Psoas muscle (tissue), 8 donors: ENCODE results near the gene RPL10. TPM values are rescaled to one million over a fixed set of nuclear protein-coding genes. Genes with fewer than 3 reads are reported as not detected.

Experiments used
- ATAC-seq, 4 donors: fragments of 200-7000 bp; cut with Tn5 transposase; one replicate each; pipeline ENCODE4 v1.9.1; 2020; ENCODE audit warnings: moderate library complexity in 3 of 4, mild to moderate bottlenecking in 2 of 4
- DNase-seq, 2 donors: peaks; one replicate each; pipeline ENCODE4 v3.0.0-alpha.2; 2020
- H3K27ac ChIP-seq: fragments of 200-600 bp; one replicate; pipeline ENCODE4 v1.8.0; 2022
- H3K27me3 ChIP-seq, 3 donors: fragments of 200-600 bp in 1 of 3; one replicate each; pipeline versions ENCODE4 v1.6.1 to v1.8.0; 2013 to 2022; ENCODE audit warnings: low read length in 2 of 3, mild to moderate bottlenecking in 2 of 3, moderate library complexity in 1 of 3; ENCODE audit not compliant: insufficient read depth in 3 of 3
- H3K36me3 ChIP-seq, 2 donors: fragments of 200-600 bp in 1 of 2; one replicate each; pipeline versions ENCODE4 v1.6.1 to v1.8.0; 2013 to 2022; ENCODE audit warnings: low read depth in 1 of 2, mild to moderate bottlenecking in 1 of 2, moderate library complexity in 1 of 2; ENCODE audit not compliant: insufficient read depth in 1 of 2
- H3K4me1 ChIP-seq: fragments of 200-600 bp; one replicate; pipeline ENCODE4 v1.8.0; 2022
- H3K4me3 ChIP-seq: fragments of 200-600 bp; one replicate; pipeline ENCODE4 v1.8.0; 2022; ENCODE audit warnings: mild to moderate bottlenecking
- H3K9me3 ChIP-seq: fragments of 200-600 bp; one replicate; pipeline ENCODE4 v1.8.0; 2022
- WGBS, 3 donors: extraction: QIAGEN DNeasy Blood & Tissue Kit; methylation state at CpG; one replicate each; pipeline versions ENCODE4 v1.1.6 to v1.1.7; 2013; 5-methylcytosine and 5-hydroxymethylcytosine counted together
- intact Hi-C, 2 donors: fragments of 100-400 bp; cut with DNase I; formaldehyde crosslinking; loops; one replicate each; pipeline versions ENCODE4 v1.11.0 to v1.14.2; 2022
- polyA plus RNA-seq, 3 donors: library from polyadenylated mRNA; stranded (reverse); fragments of 200-250 nt; gene quantifications; one replicate each; pipeline ENCODE4 v1.2.3, GENCODE V29; 2013
- total RNA-seq, 4 donors: library from RNA; stranded (reverse); fragmentation: NEBNext Ultra II Directional in 2 of 4; extraction: Animal tissue kit (Norgen Biotek cat#: 25700) in 2 of 4; gene quantifications; one replicate each; pipeline versions ENCODE4 v1.2.1 to v1.2.4, GENCODE V29; 2021 to 2023
- TF ChIP-seq, protein P1 (sequence below): fragments of 200-600 bp; IDR thresholded peaks from one replicate; pipeline ENCODE4 v1.8.0; 2022; ENCODE audit warnings: antibody characterized with exemption
- donor health status: healthy with polysubstance abuse.
- donor health status: DM: no; HTN: no; CAD: no; lungs with moderate emphysema.
- donor health status: Bipolar disorder and iron deficiency.
- donor health status: healthy.
- donor health status: DM: yes; HTN: yes; CAD: no.
- donor health status: DM: no; HTN: no; CAD: no.
- donor health status: DM: no; HTN: no; CAD: no.
- donor health status: DM: yes; HTN: yes; CAD: no.

Gene RPL10
- total and polyA plus RNA-seq, 7 donors = 1,403 to 5,433 (median 2,633) TPM

DNA sequence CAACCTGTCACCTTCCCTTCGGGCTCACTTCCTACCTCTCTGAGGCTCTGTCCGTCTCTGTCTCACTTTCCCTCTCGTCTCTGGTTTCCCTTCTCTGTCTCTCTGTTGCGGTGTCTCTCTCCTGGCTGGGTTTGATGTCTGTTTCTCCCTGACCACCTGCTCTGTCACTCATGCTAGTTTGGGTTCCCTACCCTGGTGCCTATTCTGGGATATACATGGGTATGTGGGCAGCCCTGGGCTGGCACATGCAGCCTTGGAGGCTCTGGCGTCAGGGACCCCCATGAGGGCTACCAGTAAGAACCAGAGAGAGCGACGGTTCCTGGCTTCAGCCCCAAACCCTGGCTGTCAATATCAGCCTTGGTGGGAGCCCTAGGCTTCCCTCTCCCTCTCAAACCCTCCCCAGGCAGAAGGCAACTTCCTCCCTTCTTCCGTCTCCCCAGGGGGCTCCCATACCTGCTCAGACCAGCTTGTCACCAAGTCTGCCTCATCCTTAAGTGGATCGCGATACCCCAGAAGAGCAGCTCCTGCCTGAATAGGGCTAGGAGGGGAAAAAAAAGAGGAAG is 10.6 kb downstream of the RPL10 start:
- DNase-seq (no peak), ATAC-seq (peak; percentile 68 to 76 (median 74))
- Histone ChIP-seq H3K36me3 (peaks cover 0 to 18% of the 10 kb centered on the region in 2 donors), H3K27me3 (no peaks in the 10 kb centered on the region), H3K27ac (peak overlapping the region; percentile 93), H3K4me1 (no peaks in the 10 kb centered on the region), H3K9me3 (no peaks in the 10 kb centered on the region), H3K4me3 (peak overlapping the region; percentile 69)
- intact Hi-C loops = no loop called here
- TF ChIP-seq, protein P1, sequence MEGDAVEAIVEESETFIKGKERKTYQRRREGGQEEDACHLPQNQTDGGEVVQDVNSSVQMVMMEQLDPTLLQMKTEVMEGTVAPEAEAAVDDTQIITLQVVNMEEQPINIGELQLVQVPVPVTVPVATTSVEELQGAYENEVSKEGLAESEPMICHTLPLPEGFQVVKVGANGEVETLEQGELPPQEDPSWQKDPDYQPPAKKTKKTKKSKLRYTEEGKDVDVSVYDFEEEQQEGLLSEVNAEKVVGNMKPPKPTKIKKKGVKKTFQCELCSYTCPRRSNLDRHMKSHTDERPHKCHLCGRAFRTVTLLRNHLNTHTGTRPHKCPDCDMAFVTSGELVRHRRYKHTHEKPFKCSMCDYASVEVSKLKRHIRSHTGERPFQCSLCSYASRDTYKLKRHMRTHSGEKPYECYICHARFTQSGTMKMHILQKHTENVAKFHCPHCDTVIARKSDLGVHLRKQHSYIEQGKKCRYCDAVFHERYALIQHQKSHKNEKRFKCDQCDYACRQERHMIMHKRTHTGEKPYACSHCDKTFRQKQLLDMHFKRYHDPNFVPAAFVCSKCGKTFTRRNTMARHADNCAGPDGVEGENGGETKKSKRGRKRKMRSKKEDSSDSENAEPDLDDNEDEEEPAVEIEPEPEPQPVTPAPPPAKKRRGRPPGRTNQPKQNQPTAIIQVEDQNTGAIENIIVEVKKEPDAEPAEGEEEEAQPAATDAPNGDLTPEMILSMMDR = no peak
- WGBS, 3 donors = 14 to 35% (median 21%) methylated on average over 9 to 10 of the region's 10 CpGs

- H3K27me3 ChIP-seq = no peaks in the 10 kb centered on the region
- TF ChIP-seq, protein P1 = no peak
- no peaks in the 10 kb centered on the region for H3K4me1 ChIP-seq
- DNase-seq = peak; percentile 89 to 94
- peak within 1 kb of the TSS; percentile 69 for H3K4me3 ChIP-seq
- peak; percentile 86 to 89 (median 87) for ATAC-seq
- peak within 1 kb of the TSS; percentile 93 for H3K27ac ChIP-seq
- intact Hi-C loops = no loop called here
- H3K36me3 ChIP-seq = peaks cover 0 to 17% of the 10 kb centered on the region in 2 donors
- H3K9me3 ChIP-seq = no peaks in the 10 kb centered on the region
- 17 to 47% (median 39%) methylated on average over 13 to 26 of the region's 26 CpGs for WGBS, 3 donors
Observed at GRCh38 chrX:154409222-154409871, 11.2 kb downstream of the RPL10 start, which contains the start of gene DNASE1L1. DNASE1L1 (minus strand) TSS chrX:154409254; CDS start chrX:154405568, 3,686 bp downstream.

- Histone ChIP-seq H3K27me3 (no peaks in the 10 kb centered on the region), H3K36me3 (peaks cover 0 to 7% of the 10 kb centered on the region in 2 donors), H3K4me1 (no peaks in the 10 kb centered on the region), H3K27ac (peak overlapping the region; percentile 94), H3K9me3 (no peaks in the 10 kb centered on the region), H3K4me3 (peak overlapping the region; percentile 84)
- intact Hi-C loops = no loop called here
- 0 to 37% (median 8%) methylated on average over 11 to 29 of the region's 29 CpGs for WGBS, 3 donors
- DNase-seq (peak; percentile 70 to 82), ATAC-seq (peak; percentile 46 to 70 (median 62))
- TF ChIP-seq, protein P1 = no peak
Observed at GRCh38 chrX:154411981-154412340, 13.8 kb downstream of the RPL10 start.

DNA sequence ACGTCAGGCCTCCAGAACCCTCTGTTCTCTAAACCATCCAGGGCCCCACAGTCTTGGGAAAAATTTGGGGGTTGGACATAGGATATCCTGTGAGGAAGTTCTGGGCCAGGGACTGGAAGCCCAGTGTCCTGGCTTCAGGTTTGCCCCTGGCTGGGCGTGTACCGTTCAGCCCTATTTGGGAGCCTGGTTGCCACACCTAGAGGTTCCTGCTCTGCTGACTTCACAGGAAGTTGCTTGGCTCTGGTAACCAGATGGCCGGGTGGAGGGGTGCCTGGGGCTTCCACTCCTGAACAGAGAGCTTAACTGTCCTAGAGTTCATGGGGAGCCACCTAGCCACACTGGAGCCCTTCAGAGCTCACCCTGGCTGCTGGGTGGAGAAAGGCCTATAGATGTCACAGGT is 14.3 kb downstream of the RPL10 start:
- WGBS, 3 donors = 30 to 56% (median 40%) methylated on average over 2 to 4 of the region's 4 CpGs
- no peak for ATAC-seq
- Histone ChIP-seq H3K4me1 (no peaks in the 10 kb centered on the region), H3K27ac (peak overlapping the region; percentile 94), H3K4me3 (peak overlapping the region; percentile 84), H3K27me3 (no peaks in the 10 kb centered on the region), H3K9me3 (no peaks in the 10 kb centered on the region), H3K36me3 (peaks cover 0 to 7% of the 10 kb centered on the region in 2 donors)
- TF ChIP-seq, protein P1 = no peak
- intact Hi-C loops = no loop called here
- peak in 1 of 2 donors; percentile 69 for DNase-seq
